Activated CD8-positive, alpha-beta memory T cell treated with anti-CD3 and anti-CD28 coated beads for 24 hours (primary cell): ENCODE results near the gene VWA8.
"Not testable (repeated sequence)": the region's sequence is repeated elsewhere in the genome, so short reads cannot be mapped to it uniquely, and the experiment has no call there.

Experiments used
- DNase-seq: peaks from one replicate; pipeline ENCODE4 v3.0.0-alpha.2; 2020

Gene VWA8

DNA sequence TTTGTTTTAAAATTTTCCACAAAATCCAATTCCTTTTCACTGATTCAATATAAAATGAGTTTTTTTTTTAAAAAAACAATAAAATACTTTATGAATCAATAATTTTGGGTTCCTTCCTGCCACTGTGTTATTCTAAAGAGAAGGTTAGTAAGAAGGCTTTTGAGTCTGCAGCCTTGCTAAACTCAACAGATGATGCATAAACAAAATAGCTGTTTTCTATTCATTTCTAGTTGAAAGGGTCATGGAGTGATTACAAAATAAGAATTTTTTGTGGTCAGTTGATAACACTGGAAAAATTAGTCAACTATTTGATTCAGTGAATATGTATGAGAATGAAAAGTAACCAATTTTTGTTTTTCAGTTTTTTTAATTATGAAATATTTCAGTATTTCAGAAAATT is 169.9 kb downstream of the VWA8 start:
- DNase-seq, result no peak

- no peak for DNase-seq
Measured at GRCh38 chr13:41788552-41788951, 172.4 kb downstream of the VWA8 start.

- DNase-seq, result no peak
Measured at GRCh38 chr13:41785402-41786172, 175.3 kb downstream of the VWA8 start.

- no peak for DNase-seq
Measured at GRCh38 chr13:41782086-41782485, 178.8 kb downstream of the VWA8 start.

DNA sequence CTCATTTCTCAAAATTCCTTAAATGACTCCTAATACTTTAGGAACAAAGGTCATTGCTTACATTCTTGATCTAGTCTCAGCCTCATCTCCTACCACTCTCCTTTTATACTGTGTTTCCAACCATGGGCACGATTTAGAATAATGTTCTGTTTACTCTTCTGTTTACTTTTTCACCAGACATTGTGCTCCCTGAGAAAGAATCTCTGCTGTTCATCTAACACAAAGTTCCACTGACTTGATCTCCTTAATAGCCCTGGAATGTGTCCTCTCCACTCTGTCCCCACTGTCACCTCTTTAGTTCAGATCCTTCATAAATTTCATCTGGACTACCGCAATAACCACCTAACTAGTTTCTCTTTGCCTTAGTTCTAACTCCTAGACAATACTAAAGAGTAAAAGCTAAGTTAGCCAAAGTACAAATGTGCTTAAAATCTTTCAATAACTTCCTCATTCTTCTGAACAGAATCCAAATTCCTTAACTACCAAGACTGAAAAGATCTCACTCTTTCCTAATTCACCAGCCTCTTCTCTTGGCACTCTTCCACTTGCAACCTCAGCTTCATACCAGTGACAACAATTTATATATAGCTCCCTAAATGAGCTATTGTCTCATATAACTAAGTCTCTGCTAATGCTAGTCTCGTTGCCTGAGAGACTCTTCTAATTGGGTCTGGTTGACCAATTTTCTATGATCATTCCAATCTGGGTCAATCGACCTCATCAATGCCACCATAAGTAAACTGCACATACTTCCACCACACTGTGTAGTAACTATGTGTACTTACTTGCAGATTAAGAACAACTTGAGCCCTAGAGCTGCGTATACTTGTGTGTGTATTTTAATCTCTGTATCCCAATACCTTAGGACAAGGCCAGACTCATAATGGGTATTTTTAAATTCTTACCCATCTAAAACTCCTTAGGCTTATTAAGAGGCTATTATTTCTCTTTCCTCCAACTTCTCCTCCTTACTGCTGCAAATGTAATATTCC is 179.9 kb downstream of the VWA8 start:
- no peak for DNase-seq

DNA sequence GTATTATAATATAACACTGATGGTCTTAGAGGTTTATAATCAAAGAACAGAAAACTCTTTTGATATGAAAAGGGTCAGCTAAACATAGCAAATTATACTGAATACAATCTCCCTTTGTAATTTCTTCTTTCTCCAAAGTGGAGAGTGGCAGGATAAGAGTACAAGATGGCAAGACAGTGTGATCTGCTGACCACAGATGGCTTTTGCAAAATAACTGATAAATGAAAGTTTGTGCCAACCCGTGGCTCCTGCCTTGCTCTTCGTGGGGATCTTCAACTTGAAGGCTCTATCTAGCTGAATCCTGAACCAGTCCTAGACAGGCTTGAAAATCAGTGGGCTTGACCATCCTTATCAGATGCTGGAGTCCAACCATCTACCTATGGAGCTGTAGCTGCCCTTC is 185.7 kb downstream of the VWA8 start:
- no peak for DNase-seq

DNA sequence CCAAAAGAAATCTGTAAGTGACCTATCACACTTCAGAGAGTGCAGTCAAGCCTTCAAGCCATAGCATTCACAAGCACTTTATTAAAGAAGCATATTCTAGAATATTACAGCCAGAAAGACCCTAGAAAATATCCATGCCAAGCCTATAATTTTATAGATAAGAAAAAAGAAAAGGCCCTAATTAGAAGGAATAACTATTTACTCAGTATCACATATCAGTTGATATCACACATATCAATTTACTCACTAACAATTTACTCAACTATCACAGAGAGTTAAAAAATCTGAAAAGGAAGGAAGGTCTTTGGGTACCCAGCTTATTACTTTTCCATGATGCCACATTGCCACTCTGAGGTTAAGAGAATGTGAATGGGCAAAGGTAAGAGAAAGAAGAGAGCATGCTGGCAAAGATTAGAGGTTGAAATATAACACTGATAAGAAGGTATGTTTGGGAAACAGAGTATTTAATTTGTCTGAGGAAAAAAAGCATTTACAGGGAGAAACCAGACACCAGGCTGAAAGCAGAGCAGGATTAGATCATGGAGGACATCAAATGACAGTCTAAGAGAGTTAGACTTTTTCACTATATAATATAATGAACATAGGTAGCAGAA is 186.2 kb downstream of the VWA8 start:
- no peak for DNase-seq

DNA sequence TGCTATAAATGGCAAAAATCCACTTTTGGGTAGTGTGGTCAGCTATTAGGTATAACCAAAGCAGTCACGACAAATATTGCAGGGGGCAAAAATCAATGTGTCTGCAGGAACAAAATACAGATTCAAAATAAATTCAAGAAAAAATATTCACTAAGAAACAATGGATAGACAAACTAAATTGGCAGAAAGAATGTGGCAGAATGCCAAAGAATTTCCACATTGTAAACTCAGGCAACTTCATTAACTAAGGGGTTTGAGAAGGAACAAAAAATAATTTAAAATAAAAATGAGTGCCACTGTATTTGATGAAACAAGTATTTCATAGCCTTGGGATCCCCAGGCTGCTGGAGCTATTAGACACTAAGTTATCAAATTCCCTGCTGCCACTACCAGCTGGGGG is 193.1 kb downstream of the VWA8 start:
- DNase-seq, result no peak

- no peak for DNase-seq
Measured at GRCh38 chr13:41766439-41766838, 194.5 kb downstream of the VWA8 start.

DNA sequence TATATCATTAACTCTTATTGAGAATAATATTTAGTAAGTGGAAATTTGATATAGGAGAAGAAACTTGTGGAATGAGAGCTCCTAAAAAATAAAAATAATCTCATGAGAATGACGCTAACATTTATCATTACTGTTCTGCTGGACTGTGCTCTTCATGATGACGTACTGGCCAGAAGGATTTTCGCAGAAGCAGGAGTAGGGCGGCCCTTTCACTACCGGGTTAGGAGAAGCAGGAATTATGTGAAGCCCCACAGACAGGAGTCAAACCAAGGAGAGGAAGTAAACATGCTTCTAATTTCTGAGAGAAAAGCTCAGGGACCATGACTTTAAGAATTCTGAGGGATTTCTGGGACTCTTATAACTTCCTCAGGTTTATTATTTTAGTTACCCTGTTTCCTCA is 195.1 kb downstream of the VWA8 start:
- no peak for DNase-seq

DNA sequence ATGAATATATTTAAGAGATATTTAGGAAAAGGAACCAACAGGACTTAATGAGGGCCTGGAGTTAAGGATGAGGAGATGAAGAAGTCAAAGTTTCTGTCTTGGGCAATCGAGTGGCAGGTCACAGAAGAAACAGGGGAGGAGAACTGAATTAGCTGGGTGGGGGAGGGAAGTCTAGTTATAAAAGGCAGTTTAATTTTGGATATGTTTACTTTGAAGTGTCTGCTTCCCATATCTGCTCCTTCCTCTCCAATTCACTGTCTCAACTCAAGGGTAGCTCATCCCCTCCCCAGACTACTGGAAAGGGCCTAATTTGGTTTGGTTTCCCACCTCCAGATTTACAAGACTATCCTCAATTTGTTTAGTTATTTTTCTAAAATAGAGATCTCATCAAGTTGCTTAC is 195.9 kb downstream of the VWA8 start:
- no peak for DNase-seq

DNA sequence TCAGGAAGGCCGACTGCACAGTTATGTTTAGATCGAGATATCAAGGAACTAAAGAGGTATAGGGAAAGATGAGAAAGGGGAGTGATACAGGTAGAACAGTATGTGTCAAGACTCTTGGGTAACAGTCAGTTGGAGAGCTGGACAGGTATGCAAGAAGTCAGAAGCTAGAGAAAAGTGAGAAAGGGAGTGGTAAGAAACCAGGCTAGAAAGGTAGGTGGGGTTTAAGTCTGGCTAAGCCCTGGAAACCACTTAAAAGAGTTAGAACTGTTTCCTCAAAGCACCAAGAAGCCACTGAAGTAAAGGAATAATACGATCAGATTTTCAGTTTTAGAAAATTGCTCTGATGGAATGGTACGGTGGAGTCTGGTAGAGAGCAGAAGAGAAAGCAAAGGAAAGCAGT is 196.4 kb downstream of the VWA8 start:
- DNase-seq, result no peak

GRCh38 chr13:41763782-41764181 is 197.1 kb downstream of the VWA8 start:
- DNase-seq, result no peak

DNA sequence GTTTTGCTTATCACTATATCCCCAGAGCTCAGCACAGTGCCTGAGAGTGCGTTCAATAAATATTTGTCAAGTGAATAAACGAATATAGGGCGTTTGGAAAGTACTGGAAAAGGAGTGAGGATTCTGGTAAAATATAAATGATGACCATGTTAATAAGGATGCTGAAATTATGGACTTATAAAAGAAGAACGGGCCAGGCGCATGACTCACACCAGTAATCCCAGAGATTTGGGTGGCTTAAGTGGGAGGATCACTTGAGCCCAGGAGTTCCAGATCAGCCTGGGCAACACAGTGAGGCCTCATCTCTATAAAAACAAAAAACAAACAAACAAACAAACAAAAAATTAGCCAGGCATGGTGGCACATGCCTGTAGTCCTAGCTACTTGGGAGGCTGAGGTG is 198.1 kb downstream of the VWA8 start:
- no peak for DNase-seq

DNA sequence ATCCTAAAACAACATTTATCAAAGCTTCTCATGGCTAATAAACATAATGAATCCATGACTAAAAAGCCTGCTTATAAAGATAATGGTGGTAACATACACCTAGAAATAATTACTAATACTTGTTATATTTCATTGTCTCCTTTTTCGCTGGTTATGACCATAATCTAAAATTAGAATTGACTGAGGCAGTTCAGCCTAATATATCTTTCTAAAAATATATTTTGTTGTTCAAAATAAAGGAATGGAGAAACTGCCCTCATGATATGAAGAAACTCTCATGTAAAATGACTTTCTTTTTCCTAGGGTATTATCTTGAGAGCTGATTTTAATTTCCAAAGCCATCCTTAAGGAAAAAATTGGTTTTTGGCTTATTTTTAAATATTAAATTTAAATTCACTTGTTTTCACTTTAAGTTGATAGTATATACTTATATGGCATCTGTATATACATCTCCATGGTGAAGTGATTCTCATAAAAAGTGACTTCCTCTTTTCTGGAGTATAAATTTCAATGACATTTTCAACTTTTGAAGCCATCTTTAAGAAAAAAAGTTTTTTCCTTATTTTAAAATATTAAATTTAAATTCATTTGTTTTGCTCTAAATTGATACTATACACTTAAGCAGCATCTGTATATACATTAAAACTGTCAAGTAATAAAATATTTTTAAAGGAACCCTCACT is 204.6 kb downstream of the VWA8 start:
- DNase-seq, result no peak

DNA sequence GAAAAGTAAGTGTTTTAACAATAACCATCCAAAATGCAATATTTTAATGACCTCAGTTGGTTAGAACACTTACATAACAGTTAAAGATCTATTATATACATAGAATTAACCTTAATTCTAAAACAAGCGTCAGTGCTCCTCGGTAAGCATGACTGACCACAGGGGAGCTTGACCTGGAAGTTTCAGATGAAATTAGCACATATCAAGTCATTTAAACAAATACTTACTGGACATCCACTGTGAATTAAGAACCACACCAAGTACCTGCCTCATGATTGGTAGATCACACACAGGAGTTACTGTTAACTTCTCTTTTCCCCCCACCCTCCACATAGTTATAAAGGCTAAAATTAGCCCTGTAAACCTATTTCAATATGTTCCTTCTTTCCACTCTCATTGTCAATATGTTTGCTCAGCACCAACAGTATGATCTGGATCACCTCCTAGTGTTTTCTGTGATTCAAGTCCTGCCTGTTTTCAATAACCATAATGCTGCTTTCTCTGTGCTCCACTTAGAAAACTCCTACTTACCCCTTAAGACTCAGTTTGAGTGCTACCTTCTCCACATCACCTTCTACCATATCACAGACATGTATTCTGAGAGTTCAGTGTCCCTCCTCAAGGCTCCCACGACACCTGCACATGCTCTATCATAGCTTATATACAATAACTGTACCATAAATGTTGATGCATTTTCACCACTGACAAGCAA is 209.0 kb downstream of the VWA8 start:
- DNase-seq, result no peak

DNA sequence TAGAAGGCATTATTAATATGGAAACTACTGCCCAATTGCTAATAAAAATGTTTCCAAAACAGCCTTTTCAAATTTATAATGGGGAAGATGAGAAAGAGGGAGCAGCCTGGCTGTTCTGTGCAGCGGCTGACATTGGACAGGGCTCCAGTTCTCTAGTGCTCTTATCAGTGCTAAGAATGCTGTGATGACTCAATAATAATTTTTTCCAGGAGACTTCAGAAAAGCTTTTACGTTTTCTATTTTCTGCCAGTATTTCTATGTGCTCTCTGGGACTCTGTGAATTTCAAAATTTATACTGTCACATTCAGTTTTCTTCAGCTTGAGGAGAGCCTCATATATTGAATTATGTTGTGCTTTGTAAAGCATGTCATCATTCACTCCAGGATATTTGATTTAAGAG is 209.6 kb downstream of the VWA8 start:
- no peak for DNase-seq

- no peak for DNase-seq
Measured at GRCh38 chr13:41746259-41746658, 214.7 kb downstream of the VWA8 start.

GRCh38 chr13:41745496-41745895 is 215.4 kb downstream of the VWA8 start:
- DNase-seq, result not testable (repeated sequence)

- no peak for DNase-seq
Measured at GRCh38 chr13:41742917-41743552, 217.9 kb downstream of the VWA8 start.

GRCh38 chr13:41740479-41740878 is 220.4 kb downstream of the VWA8 start:
- DNase-seq, result no peak
